ENCODE results near the gene C2CD4D.
A peak's percentile ranks its signal among the peaks of the same experiment; 100 is the strongest.
"Not testable (repeated sequence)": the region's sequence is repeated elsewhere in the genome, so short reads cannot be mapped to it uniquely, and the experiment has no call there.

The C2CD4D gene

GRCh38 chr1:151839457-151840403 is at the start of gene C2CD4D:
C2CD4D (minus strand) TSS chr1:151839820; CDS start chr1:151838989, 831 bp downstream.
- peak; percentile 37 for DNase-seq

- peak; percentile 29 for DNase-seq
Measured at GRCh38 chr1:151888972-151889570, 49.5 kb upstream of the C2CD4D start.

- no peak for DNase-seq
Measured at GRCh38 chr1:151887028-151887427, 47.4 kb upstream of the C2CD4D start.

GRCh38 chr1:151885479-151885878 is 45.9 kb upstream of the C2CD4D start:
- DNase-seq: no peak

- DNase-seq: not testable (repeated sequence)
Measured at GRCh38 chr1:151884879-151885278, 45.3 kb upstream of the C2CD4D start.

GRCh38 chr1:151884445-151884844 is 44.8 kb upstream of the C2CD4D start:
- not testable (repeated sequence) for DNase-seq

- not testable (repeated sequence) for DNase-seq
Measured at GRCh38 chr1:151883898-151884297, 44.3 kb upstream of the C2CD4D start.

GRCh38 chr1:151882918-151883317 is 43.3 kb upstream of the C2CD4D start:
- DNase-seq: not testable (repeated sequence)

GRCh38 chr1:151882466-151882865 is 42.8 kb upstream of the C2CD4D start:
- no peak for DNase-seq

GRCh38 chr1:151881479-151881878 is 41.9 kb upstream of the C2CD4D start:
- peak; percentile 10 for DNase-seq

GRCh38 chr1:151875419-151876097 is 35.9 kb upstream of the C2CD4D start:
- no peak for DNase-seq

- not testable (repeated sequence) for DNase-seq
Measured at GRCh38 chr1:151872776-151873175, 33.2 kb upstream of the C2CD4D start.

- no peak for DNase-seq
Measured at GRCh38 chr1:151871284-151872030, 31.8 kb upstream of the C2CD4D start.

- DNase-seq: no peak
Measured at GRCh38 chr1:151868486-151868885, 28.9 kb upstream of the C2CD4D start.

- no peak for DNase-seq
Measured at GRCh38 chr1:151867765-151868411, 28.3 kb upstream of the C2CD4D start.

GRCh38 chr1:151867321-151867720 is 27.7 kb upstream of the C2CD4D start:
- no peak for DNase-seq

- DNase-seq: no peak
Measured at GRCh38 chr1:151864411-151864810, 24.8 kb upstream of the C2CD4D start.

- no peak for DNase-seq
Measured at GRCh38 chr1:151862604-151863003, 23.0 kb upstream of the C2CD4D start.

GRCh38 chr1:151860504-151861187 is 21.0 kb upstream of the C2CD4D start:
- DNase-seq: no peak

- no peak for DNase-seq
Measured at GRCh38 chr1:151859891-151860293, 20.3 kb upstream of the C2CD4D start.

GRCh38 chr1:151858886-151859665 is 19.5 kb upstream of the C2CD4D start:
- DNase-seq: no peak
